GM12874 (cell line): ENCODE results near the gene CRYGN.

ENCODE experiments used
- TF ChIP-seq, protein P1 (sequence below): IDR thresholded peaks from 2 replicates; pipeline ENCODE4 v1.5.1; 2011; ENCODE audit warnings: low read depth, mild to moderate bottlenecking, control low read depth, low read length, moderate library complexity; ENCODE audit not compliant: insufficient read depth

The CRYGN gene

DNA sequence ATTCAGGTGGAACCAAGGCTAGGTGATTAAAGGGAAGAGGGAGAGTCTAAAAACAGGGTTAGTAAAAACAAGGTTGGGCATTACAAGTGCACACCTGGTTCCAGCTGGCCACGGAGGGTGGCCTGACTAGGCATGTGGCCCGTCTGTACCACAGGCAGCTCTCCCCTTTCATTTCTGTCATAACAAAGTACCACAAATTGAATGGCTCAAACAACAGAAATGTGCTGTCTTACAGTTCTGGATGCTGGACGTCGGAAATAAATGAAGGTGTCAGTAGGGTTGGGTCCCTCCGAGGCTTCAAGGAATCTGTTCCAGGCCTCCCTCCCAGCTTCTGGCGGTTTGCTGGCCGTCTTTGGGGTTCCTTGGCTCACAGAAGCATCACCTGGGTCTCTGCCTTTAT, 16.7 kb downstream of the CRYGN start:
- TF ChIP-seq, protein P1, sequence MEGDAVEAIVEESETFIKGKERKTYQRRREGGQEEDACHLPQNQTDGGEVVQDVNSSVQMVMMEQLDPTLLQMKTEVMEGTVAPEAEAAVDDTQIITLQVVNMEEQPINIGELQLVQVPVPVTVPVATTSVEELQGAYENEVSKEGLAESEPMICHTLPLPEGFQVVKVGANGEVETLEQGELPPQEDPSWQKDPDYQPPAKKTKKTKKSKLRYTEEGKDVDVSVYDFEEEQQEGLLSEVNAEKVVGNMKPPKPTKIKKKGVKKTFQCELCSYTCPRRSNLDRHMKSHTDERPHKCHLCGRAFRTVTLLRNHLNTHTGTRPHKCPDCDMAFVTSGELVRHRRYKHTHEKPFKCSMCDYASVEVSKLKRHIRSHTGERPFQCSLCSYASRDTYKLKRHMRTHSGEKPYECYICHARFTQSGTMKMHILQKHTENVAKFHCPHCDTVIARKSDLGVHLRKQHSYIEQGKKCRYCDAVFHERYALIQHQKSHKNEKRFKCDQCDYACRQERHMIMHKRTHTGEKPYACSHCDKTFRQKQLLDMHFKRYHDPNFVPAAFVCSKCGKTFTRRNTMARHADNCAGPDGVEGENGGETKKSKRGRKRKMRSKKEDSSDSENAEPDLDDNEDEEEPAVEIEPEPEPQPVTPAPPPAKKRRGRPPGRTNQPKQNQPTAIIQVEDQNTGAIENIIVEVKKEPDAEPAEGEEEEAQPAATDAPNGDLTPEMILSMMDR: no peak

DNA sequence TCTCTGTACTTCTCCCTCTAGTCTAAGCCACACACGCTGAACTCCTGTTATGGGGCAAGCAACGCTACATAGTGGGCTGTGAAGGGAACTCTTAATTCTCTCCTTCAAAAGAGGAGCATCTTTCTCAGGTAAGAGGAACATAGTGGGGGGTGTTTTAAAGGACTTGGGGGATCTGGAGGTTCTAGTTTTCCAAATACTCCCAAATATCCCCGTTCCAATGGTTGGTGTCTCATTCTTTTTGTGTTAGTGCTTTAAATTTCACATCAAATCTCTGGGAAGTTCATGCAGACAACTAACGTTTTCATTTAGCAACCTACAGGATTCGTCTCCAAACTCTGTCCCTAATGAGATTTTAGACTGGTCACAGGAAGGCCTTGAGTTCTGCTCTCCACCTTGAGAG, 17.7 kb downstream of the CRYGN start:
- TF ChIP-seq, protein P1: no peak

DNA sequence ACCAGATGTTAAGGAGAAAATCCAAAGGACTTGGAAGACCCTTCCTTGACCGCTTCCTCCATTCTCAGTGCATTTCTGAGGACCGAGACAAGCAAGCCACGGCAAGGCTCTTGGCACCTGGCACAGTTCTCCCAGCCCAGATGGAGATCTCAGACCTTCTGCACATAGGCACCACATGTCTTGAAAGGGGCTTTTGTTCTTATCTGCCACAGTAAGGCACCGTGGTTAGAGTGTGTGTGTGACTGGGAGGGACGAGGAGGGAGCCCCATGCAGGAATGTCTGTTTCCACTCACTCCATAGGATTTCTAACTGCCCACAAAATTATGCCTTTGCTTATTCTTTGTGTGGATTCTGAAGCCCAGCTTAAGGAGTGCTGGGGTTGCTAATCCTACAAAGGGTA, 19.8 kb downstream of the CRYGN start:
- TF ChIP-seq, protein P1: no peak

DNA sequence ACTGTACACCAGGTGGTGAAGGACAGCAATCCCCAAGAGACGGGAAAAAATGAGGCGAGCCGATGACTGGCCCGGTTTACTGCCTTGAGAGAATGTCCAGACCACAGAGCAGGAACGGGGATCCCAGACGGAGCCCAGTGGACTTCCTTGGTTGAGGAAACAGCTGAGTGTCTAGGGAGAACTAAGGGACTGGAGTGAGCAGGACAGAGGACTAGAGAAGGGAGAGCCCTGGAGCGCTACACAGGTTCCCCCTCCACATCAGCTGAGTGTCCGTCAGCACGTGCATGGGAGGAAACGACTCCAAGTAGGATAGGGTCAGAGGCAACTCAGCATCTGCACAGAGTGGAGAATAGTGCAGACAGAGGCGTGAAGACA, 23.0 kb downstream of the CRYGN start:
- TF ChIP-seq, protein P1: no peak

DNA sequence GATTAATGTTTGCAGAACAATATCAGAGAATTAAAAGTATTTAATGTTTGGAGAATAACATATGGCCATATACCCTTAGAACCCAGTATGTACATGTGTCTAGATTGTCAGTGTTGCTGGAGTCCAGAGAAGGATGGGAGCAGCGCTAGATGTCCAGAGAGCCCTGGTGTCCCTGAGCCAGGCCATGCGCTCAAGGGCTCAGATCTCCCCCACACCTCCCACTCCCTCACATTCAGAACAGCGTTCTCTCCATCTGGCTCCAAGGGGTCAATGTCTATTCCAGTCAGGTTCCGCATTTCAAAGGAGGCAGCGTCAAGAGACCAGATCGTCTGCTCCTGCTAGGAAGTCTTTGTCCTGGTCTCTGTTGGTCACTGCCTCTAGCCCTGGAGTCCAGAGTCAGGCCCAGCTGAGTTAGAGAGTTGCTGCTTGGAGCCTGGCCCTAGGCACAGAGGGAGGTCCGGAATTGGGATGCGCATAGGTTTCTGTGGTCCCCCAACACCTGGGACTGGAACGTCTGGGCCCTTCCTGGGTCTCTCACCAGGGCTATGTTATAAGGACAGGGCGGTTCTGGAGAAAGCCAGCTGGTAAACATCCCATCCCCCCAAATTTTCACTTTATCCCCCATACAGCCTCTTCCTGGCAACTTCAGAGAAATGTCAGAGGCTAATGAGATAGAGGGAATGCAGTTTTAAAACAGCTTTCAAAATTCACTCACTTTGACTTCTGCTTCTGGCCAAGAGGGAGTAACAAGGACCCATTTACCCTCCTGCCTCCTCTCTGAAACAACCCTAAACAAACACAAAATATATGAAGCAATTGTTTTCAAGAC, 23.6 kb downstream of the CRYGN start:
- TF ChIP-seq, protein P1: no peak

DNA sequence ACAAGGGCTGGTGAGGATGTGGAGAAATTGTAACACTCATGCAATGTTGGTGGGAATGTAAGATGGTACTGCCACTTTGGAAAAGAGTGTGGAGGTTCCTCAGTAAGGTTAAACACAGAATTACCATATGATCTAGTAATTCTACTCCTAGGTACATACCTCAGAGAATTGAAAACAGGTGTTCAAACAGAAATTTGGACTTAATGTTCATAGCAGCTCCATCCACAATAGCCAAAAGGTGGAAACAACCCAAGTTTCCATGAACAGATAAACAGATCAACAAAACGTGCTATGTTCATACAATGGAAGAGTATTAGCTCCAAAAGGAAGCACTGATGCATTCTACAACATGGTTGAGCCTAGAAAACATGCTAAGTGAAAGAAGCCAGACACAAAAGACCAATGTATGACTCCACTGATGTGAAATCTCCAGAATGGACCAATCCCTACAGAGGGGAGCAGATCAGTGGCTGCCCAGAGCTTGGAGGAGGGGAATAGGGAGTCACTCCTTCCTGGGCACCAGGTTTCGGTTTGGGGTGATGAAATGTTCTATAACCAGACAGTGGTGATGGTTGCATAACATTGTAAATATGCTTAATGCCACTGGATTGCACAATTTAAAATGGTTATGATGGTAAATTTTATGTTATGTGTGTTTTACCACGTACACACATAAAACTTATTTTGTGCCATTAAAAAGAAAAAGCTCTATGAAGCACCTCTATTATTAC, 24.4 kb downstream of the CRYGN start:
- TF ChIP-seq, protein P1: no peak

DNA sequence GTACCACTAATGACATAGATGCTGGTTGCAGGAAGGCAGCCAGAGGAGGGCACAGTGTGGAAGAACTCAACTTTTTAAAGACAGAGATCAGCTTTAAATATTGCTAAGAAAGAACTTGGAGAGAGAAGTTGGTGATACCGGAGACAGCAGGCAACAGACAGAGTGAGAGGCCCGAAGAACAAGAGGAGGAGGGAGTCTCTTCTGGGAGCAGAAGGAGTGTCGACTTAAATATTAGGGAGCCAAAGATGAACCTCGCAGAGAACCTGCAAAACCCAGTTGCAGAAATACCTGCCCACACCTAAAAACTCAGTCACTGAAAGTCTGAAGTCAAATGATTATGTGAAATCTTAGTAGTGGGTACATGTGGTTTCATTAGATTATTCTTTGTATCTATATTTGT, 26.7 kb downstream of the CRYGN start:
- TF ChIP-seq, protein P1: no peak
